HUES48 (cell line): ENCODE results near the gene ENHO.

ENCODE experiments used
- H3K27ac ChIP-seq: one replicate; pipeline ENCODE4 v1.7.0; 2013; ENCODE audit warnings: low read depth, low read length, inconsistent platforms
- H3K27me3 ChIP-seq: 2 replicates; pipeline ENCODE4 v1.6.1; 2013; ENCODE audit warnings: mild to moderate bottlenecking, low read length; ENCODE audit not compliant: control insufficient read depth, insufficient read depth
- H3K36me3 ChIP-seq: 2 replicates; pipeline ENCODE4 v1.6.1; 2013; ENCODE audit warnings: low read length; ENCODE audit not compliant: control insufficient read depth, insufficient read depth
- H3K4me1 ChIP-seq: 2 replicates; pipeline ENCODE4 v1.6.1; 2013; ENCODE audit warnings: mild to moderate bottlenecking, low read length; ENCODE audit not compliant: control insufficient read depth, insufficient read depth
- H3K4me3 ChIP-seq: 2 replicates; pipeline ENCODE4 v1.5.1; 2013; ENCODE audit warnings: mild to moderate bottlenecking, low read depth, low read length
- H3K9ac ChIP-seq: 2 replicates; pipeline ENCODE4 v1.6.1; 2013; ENCODE audit warnings: mild to moderate bottlenecking, low read depth, low read length, moderate library complexity
- H3K9me3 ChIP-seq: 2 replicates; pipeline ENCODE4 v1.6.1; 2013; ENCODE audit warnings: low read length; ENCODE audit not compliant: control insufficient read depth, insufficient read depth

Gene ENHO

DNA sequence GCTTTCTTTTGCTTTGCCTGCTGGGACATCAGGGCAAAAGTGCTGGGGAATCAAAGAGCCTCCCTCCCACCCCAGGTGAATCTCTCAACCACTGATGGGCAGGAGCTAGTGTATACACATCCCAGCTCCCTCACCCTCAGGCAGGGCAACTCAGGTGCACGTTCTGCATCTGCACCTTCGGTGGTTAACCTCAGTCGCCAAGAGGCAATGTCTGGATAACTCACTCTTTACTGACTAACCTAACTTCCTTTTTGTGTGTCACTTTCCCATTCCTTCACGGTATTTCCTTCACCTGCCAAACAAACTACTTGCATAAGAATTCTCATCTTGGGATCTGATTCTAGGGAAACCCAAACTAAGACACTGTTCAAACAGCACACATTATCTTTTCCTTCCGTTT, 40.5 kb upstream of the ENHO start:
- H3K36me3 ChIP-seq = no peaks in the 10 kb centered on the region
- H3K27ac ChIP-seq = no peak overlapping the region
- H3K4me1 ChIP-seq = peaks cover 18% of the 10 kb centered on the region; the same call in 1 of the 2 replicates
- no peaks in the 10 kb centered on the region for H3K9me3 ChIP-seq
- peaks cover 18% of the 10 kb centered on the region for H3K27me3 ChIP-seq
- H3K4me3 ChIP-seq = no peak overlapping the region
- H3K9ac ChIP-seq = no peak overlapping the region

DNA sequence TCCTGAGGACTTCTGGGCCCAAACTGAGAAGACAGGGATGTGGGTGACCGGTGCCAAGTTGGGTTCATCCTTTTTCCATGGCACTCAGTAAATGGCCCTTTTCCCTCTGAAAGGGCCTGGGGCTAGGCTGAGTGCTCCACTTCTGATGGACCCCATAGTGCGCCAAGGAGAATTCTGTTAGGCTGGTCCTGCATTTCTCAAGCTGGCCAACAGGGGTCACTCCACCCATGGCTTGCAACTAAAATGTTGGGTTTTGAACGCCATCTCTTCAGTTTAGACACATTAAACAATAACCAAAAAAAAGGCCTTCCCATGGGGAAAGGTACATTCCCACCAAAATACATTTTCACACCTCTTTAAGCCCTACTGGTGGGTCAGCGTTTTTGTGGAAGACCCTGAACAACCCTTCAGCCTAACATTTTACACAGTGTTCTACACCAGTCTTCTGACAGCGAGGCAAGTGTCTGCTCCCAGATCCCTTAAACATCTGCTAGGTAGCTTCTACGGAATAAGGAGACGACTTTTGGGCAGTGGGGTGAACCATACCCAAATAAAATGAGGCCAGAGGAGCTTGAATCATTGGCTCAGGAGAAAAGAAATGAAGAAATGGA, 39.5 kb upstream of the ENHO start:
- peaks cover 17% of the 10 kb centered on the region; the same call in 1 of the 2 replicates for H3K4me1 ChIP-seq
- H3K36me3 ChIP-seq = no peaks in the 10 kb centered on the region

GRCh38 chr9:34560599-34561214, 37.9 kb upstream of the ENHO start:
- Histone ChIP-seq H3K27ac (no peak overlapping the region), H3K4me1 (peaks cover 10% of the 10 kb centered on the region; the same call in 1 of the 2 replicates), H3K4me3 (no peak overlapping the region), H3K9ac (no peak overlapping the region), H3K36me3 (no peaks in the 10 kb centered on the region), H3K27me3 (peaks cover 11% of the 10 kb centered on the region), H3K9me3 (no peaks in the 10 kb centered on the region)

More for the DNA sequence above, 39.5 kb upstream of the ENHO start:
- H3K9me3 ChIP-seq = no peaks in the 10 kb centered on the region
- no peak overlapping the region for H3K4me3 ChIP-seq
- no peak overlapping the region for H3K9ac ChIP-seq
- peaks cover 13% of the 10 kb centered on the region for H3K27me3 ChIP-seq
- no peak overlapping the region for H3K27ac ChIP-seq

DNA sequence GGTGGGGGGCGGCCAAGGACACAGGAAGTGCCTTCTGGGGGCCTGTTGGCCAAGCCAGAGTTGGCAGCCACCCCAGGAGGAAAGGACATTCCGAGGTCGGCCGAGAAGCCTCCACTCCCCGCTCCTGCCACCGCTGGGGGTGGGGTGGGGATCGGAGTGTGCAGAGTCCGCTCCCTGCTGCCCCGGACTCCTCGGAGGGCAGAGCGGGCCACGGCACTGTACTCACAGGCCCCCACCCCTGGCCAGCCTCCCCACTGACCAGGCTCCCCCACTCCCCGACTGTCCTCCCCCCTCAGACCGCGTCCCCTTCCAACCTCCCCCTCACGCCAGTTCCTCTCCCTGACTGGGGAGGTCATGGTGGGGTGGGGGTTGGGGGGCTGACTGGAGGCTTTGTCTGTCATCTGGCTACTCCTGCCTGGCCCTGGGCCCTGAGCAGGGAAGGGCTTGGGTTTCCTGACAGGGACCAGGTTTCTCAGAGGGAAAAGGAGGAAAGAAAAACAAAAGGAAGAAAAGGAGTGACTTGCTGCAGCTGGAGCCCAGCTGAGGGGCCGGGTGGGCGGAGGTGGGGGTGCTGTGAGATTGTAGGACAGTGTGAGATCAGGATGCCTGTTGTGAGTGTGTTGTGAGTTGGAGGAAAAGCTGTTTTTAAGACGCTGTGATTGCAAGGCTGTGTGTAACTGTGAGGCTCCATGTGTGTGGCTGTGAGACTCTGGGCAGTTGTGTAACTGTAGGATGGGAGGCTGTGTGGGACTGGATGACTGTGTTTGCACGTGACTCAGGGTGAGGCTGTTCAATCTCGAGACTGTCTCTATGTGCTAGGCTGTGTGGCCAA, 37.0 kb upstream of the ENHO start:
- Histone ChIP-seq H3K9ac (no peak overlapping the region), H3K27me3 (peaks cover 11% of the 10 kb centered on the region), H3K4me3 (no peak overlapping the region), H3K36me3 (no peaks in the 10 kb centered on the region), H3K9me3 (no peaks in the 10 kb centered on the region), H3K4me1 (peaks cover 16% of the 10 kb centered on the region), H3K27ac (no peak overlapping the region)

DNA sequence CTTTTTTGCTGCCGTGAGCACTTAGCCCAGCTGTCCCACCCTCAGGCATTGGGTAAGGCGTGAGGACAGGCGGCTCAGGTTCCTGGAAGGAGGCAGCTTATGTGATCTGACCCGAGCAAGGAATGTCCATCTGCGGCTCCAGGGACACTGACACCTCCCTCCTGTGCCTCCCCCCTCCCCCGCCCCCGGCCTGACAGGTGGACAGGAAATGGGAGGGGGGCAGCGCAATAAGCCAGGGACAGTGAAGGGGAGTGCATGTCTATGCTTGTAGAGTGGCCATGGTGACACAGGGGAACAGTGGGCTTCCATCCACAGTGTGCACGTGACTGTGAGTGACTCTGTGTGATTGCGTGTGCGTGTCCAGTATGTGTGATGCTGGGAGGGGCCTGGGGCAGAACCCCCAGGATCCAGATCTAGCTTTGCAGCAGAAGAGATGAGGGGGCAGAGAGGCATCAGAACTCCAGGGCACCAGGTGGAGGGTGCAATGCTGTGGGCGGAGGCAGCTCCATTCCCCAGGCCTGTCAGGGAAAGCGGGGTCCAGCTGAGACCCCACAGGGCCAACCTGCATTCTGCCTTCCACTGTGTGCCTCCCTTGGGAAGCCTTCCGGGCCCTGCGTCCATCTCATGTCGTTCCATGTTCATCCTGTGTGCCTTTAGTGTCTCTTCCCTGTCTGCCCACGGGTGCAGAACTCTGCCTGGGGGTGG, 36.3 kb upstream of the ENHO start:
- Histone ChIP-seq H3K4me3 (no peak overlapping the region), H3K27me3 (peaks cover 11% of the 10 kb centered on the region; the same call in 1 of the 2 replicates), H3K36me3 (no peaks in the 10 kb centered on the region), H3K9me3 (no peaks in the 10 kb centered on the region), H3K9ac (no peak overlapping the region), H3K27ac (no peak overlapping the region), H3K4me1 (peaks cover 23% of the 10 kb centered on the region)

DNA sequence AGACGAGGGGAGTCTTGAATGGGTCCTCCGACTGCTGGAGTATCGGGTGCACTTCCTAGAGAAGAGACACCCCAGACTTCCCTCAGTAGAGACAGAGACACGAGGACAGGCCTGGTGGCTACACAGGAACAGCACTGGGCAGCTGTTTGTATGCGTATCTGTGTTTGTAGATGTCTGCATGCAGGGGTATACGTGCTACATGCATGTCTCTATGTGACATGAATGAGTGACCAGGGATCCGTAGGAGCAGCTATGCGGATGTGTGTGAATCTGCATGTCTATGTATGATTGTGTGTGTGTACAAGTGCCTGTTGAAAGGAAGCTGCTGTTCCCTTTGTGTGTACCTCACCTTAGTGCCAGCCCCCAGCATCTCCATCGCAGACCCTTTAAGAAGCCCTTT, 35.6 kb upstream of the ENHO start:
- no peaks in the 10 kb centered on the region for H3K9me3 ChIP-seq
- H3K4me3 ChIP-seq = no peak overlapping the region
- H3K36me3 ChIP-seq = no peaks in the 10 kb centered on the region
- H3K27me3 ChIP-seq = peaks cover 7% of the 10 kb centered on the region; the same call in 1 of the 2 replicates
- no peak overlapping the region for H3K9ac ChIP-seq
- H3K4me1 ChIP-seq = peaks cover 23% of the 10 kb centered on the region
- no peak overlapping the region for H3K27ac ChIP-seq

- H3K27me3 ChIP-seq = 0 out of 2 replicates have a peak, but pooled peaks cover under 1% of the 10 kb centered on the region
- no peak overlapping the region for H3K9ac ChIP-seq
- H3K9me3 ChIP-seq = no peaks in the 10 kb centered on the region
- no peaks in the 10 kb centered on the region for H3K36me3 ChIP-seq
- no peak overlapping the region for H3K4me3 ChIP-seq
- no peak overlapping the region for H3K27ac ChIP-seq
- H3K4me1 ChIP-seq = peaks cover 23% of the 10 kb centered on the region
Measured at GRCh38 chr9:34557426-34558321, 34.9 kb upstream of the ENHO start.

GRCh38 chr9:34556949-34557348, 34.2 kb upstream of the ENHO start:
- Histone ChIP-seq H3K36me3 (no peaks in the 10 kb centered on the region), H3K4me3 (no peak overlapping the region), H3K9me3 (no peaks in the 10 kb centered on the region), H3K9ac (no peak overlapping the region), H3K27ac (no peak overlapping the region), H3K27me3 (no peaks in the 10 kb centered on the region), H3K4me1 (peaks cover 23% of the 10 kb centered on the region)

- no peak overlapping the region for H3K4me3 ChIP-seq
- no peak overlapping the region for H3K9ac ChIP-seq
- H3K27me3 ChIP-seq = no peaks in the 10 kb centered on the region
- peaks cover 23% of the 10 kb centered on the region for H3K4me1 ChIP-seq
- no peak overlapping the region for H3K27ac ChIP-seq
- no peaks in the 10 kb centered on the region for H3K36me3 ChIP-seq
- H3K9me3 ChIP-seq = no peaks in the 10 kb centered on the region
Measured at GRCh38 chr9:34555936-34556525, 33.2 kb upstream of the ENHO start.

GRCh38 chr9:34555500-34555899, 32.7 kb upstream of the ENHO start:
- H3K9ac ChIP-seq = no peak overlapping the region
- no peak overlapping the region for H3K27ac ChIP-seq
- no peaks in the 10 kb centered on the region for H3K36me3 ChIP-seq
- H3K9me3 ChIP-seq = no peaks in the 10 kb centered on the region
- no peaks in the 10 kb centered on the region for H3K27me3 ChIP-seq
- peaks cover 22% of the 10 kb centered on the region for H3K4me1 ChIP-seq
- H3K4me3 ChIP-seq = no peak overlapping the region
